Measurements from ENCODE around the gene PGAM1.

DNA sequence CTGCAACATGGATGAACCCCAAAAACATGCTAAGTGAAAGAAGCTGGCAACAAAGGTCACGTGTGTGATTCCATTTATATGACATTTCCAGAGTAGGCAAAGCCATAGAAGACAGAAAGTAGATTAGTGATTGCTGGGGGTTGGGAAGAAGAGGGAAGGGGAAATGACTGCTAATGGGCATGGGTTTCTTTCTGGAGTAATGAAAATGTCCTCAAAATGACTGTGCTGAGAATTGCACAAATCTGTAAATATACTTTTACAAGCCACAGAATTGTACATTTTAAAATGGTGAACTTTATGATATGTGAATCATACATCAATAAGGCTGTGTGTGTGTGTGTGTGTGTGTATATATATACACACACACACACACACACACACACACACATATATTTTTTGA is 56.4 kb downstream of the PGAM1 start:
- no peak for TF ChIP-seq CTCF (conservative IDR thresholded peaks at IDR 0.05)
- no peak for TF ChIP-seq ZFX (IDR thresholded peaks at IDR 0.05)

Data from C4-2B (cell line).